Astrocyte (in vitro differentiated cells and primary cell): ENCODE results near the gene GABBR2. TPM values are rescaled to one million over a fixed set of nuclear protein-coding genes. Genes with fewer than 3 reads are reported as not detected.

ENCODE experiments used
- DNase-seq: peaks from one replicate; pipeline ENCODE4 v3.0.0-alpha.2; 2010; ENCODE audit warnings: low read depth
- FAIRE-seq: peaks from 2 replicates; lab custom pipeline; 2011; peaks lifted over from hg19 to GRCh38; lab: Jason Lieb, UNC
- H2AFZ ChIP-seq: 2 replicates; pipeline ENCODE4 v1.6.0; 2012; ENCODE audit warnings: low read depth, low read length, inconsistent platforms
- H3K27ac ChIP-seq: 2 replicates; pipeline ENCODE4 v1.5.1; 2011; ENCODE audit warnings: low read depth, low read length, inconsistent platforms
- H3K27me3 ChIP-seq: 2 replicates; pipeline ENCODE4 v1.6.0; 2011; ENCODE audit warnings: low read length, inconsistent platforms; ENCODE audit not compliant: insufficient read depth
- H3K36me3 ChIP-seq: 2 replicates; pipeline ENCODE4 v1.5.1; 2011; ENCODE audit warnings: low read length, inconsistent platforms; ENCODE audit not compliant: insufficient read depth
- H3K4me1 ChIP-seq: 2 replicates; pipeline ENCODE4 v1.5.1; 2011; ENCODE audit warnings: low read length, inconsistent platforms; ENCODE audit not compliant: insufficient read depth
- H3K4me2 ChIP-seq: 2 replicates; pipeline ENCODE4 v1.6.0; 2012; ENCODE audit warnings: low read length, inconsistent platforms
- H3K4me3 ChIP-seq: 2 replicates; pipeline ENCODE4 v1.5.1; 2011; ENCODE audit warnings: low read depth, mild to moderate bottlenecking, low read length, inconsistent platforms; ENCODE audit not compliant: insufficient read depth
- H3K79me2 ChIP-seq: 2 replicates; pipeline ENCODE4 v1.6.0; 2012; ENCODE audit warnings: mild to moderate bottlenecking, low read length, inconsistent platforms; ENCODE audit not compliant: insufficient read depth
- H3K9ac ChIP-seq: 2 replicates; pipeline ENCODE4 v1.6.0; 2012; ENCODE audit warnings: mild to moderate bottlenecking, low read length, inconsistent platforms
- H3K9me3 ChIP-seq: 2 replicates; pipeline ENCODE4 v1.5.1; 2012; ENCODE audit warnings: low read depth, mild to moderate bottlenecking, low read length, inconsistent platforms; ENCODE audit not compliant: insufficient read depth
- H4K20me1 ChIP-seq: 2 replicates; pipeline ENCODE4 v1.6.0; 2012; ENCODE audit warnings: low read length, inconsistent platforms; ENCODE audit not compliant: insufficient read depth
- H3K27ac Mint-ChIP-seq: one replicate; pipeline ENCODE4 v1.8.0; 2021; ENCODE audit warnings: mild to moderate bottlenecking, mixed read lengths; ENCODE audit not compliant: unreplicated experiment
- H3K27me3 Mint-ChIP-seq: one replicate; pipeline ENCODE4 v1.8.0; 2021; ENCODE audit warnings: low read depth, mixed read lengths; ENCODE audit not compliant: unreplicated experiment
- H3K36me3 Mint-ChIP-seq: one replicate; pipeline ENCODE4 v1.8.0; 2021; ENCODE audit warnings: low read depth, mixed read lengths; ENCODE audit not compliant: unreplicated experiment
- H3K4me1 Mint-ChIP-seq: one replicate; pipeline ENCODE4 v1.8.0; 2021; ENCODE audit warnings: low read depth, mixed read lengths; ENCODE audit not compliant: unreplicated experiment
- H3K4me3 Mint-ChIP-seq: one replicate; pipeline ENCODE4 v1.8.0; 2021; ENCODE audit warnings: mild to moderate bottlenecking, moderate library complexity, mixed read lengths; ENCODE audit not compliant: unreplicated experiment
- H3K9me3 Mint-ChIP-seq: one replicate; pipeline ENCODE4 v1.8.0; 2021; ENCODE audit warnings: mild to moderate bottlenecking, mixed read lengths; ENCODE audit not compliant: unreplicated experiment
- EZH2 ChIP-seq: IDR thresholded peaks from 2 replicates; pipeline ENCODE4 v1.6.1; 2012; ENCODE audit warnings: mild to moderate bottlenecking, low read length, inconsistent platforms; ENCODE audit not compliant: insufficient read depth
- total RNA-seq: library from RNA; stranded (reverse); gene quantifications from 2 replicates; pipeline ENCODE4 v1.2.1, GENCODE V29; 2021
- TF ChIP-seq, protein P1 (sequence below): IDR thresholded peaks from 2 replicates; pipeline ENCODE4 v1.5.1; 2011; ENCODE audit warnings: low read depth, mild to moderate bottlenecking, inconsistent platforms, low read length, moderate library complexity; ENCODE audit not compliant: insufficient read depth

GABBR2 gene
- total RNA-seq, 1 donor from 2014 or later: 2.0 TPM

DNA sequence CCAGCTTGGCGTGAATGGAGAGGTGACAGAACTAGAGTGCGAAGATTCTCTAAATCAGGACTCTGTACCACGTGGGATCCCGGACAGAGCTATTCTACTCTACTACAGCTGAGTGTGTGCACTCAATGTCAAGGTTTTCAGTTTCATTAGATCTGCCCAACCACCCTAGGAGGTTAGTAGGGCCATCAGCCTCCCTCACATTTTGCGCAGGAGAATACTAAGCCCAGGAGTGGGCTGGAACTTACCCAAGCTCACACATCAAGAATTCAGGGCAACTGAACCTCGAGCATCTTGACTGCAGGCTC is 385.0 kb downstream of the GABBR2 start:
- no peaks in the 10 kb centered on the region for H3K9me3 ChIP-seq
- peak overlapping the region; percentile 8 for H3K27ac ChIP-seq
- FAIRE-seq (no peak), DNase-seq (no peak)
- no peak for TF ChIP-seq EZH2
- TF ChIP-seq, protein P1, sequence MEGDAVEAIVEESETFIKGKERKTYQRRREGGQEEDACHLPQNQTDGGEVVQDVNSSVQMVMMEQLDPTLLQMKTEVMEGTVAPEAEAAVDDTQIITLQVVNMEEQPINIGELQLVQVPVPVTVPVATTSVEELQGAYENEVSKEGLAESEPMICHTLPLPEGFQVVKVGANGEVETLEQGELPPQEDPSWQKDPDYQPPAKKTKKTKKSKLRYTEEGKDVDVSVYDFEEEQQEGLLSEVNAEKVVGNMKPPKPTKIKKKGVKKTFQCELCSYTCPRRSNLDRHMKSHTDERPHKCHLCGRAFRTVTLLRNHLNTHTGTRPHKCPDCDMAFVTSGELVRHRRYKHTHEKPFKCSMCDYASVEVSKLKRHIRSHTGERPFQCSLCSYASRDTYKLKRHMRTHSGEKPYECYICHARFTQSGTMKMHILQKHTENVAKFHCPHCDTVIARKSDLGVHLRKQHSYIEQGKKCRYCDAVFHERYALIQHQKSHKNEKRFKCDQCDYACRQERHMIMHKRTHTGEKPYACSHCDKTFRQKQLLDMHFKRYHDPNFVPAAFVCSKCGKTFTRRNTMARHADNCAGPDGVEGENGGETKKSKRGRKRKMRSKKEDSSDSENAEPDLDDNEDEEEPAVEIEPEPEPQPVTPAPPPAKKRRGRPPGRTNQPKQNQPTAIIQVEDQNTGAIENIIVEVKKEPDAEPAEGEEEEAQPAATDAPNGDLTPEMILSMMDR: no peak
- peaks cover 14% of the 10 kb centered on the region for H3K4me1 ChIP-seq
- Mint-ChIP-seq H3K9me3 (peaks cover 4% of the 10 kb centered on the region), H3K27me3 (peaks cover 10% of the 10 kb centered on the region), H3K4me1 (peaks cover 15% of the 10 kb centered on the region), H3K27ac (peak overlapping the region; percentile 88), H3K36me3 (no peaks in the 10 kb centered on the region), H3K4me3 (no peak overlapping the region)
- H3K4me2 ChIP-seq: no peak overlapping the region
- no peak overlapping the region for H3K9ac ChIP-seq
- no peak overlapping the region for H3K4me3 ChIP-seq
- no peaks in the 10 kb centered on the region for H4K20me1 ChIP-seq
- H3K36me3 ChIP-seq: no peaks in the 10 kb centered on the region
- H2AFZ ChIP-seq: no peak overlapping the region
- no peaks in the 10 kb centered on the region for H3K27me3 ChIP-seq
- no peaks in the 10 kb centered on the region for H3K79me2 ChIP-seq

- Histone ChIP-seq H3K4me2 (no peak overlapping the region), H3K27ac (no peak overlapping the region), H3K4me1 (peaks cover 12% of the 10 kb centered on the region), H3K79me2 (no peaks in the 10 kb centered on the region), H3K36me3 (no peaks in the 10 kb centered on the region), H2AFZ (no peak overlapping the region), H3K4me3 (no peak overlapping the region), H3K9ac (no peak overlapping the region), H3K9me3 (no peaks in the 10 kb centered on the region), H3K27me3 (no peaks in the 10 kb centered on the region), H4K20me1 (no peaks in the 10 kb centered on the region)
- no peak for FAIRE-seq
- Mint-ChIP-seq H3K9me3 (peaks cover 4% of the 10 kb centered on the region), H3K4me3 (no peak overlapping the region), H3K36me3 (no peaks in the 10 kb centered on the region), H3K4me1 (peaks cover 17% of the 10 kb centered on the region), H3K27me3 (peaks cover 10% of the 10 kb centered on the region), H3K27ac (peak overlapping the region; percentile 88)
- TF ChIP-seq, protein P1: no peak
- TF ChIP-seq EZH2: no peak
- no peak for DNase-seq
Observed at GRCh38 chr9:98323051-98323830, 385.5 kb downstream of the GABBR2 start.

DNA sequence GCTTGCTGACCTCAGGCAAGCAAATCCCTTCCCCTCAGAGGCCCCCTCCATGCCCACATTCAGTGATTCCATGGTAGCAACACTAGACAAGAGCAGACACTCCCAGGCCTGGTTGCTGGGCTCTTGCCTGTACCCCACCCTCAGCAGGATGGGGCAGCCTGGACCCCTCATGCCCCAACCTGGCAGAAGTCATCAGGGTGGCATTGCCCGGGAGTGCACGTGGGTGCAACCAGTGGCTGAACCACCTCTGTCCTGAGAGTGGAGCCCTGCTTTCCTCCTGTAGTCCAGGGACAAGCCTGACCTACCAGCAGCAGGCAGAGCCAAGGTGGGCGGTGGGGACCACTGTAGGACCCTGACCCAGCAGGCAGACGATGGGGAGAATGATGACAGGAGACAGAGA is 387.5 kb downstream of the GABBR2 start:
- Histone ChIP-seq H3K36me3 (no peaks in the 10 kb centered on the region), H3K9ac (no peak overlapping the region), H2AFZ (no peak overlapping the region), H3K4me3 (no peak overlapping the region), H4K20me1 (no peaks in the 10 kb centered on the region), H3K4me2 (no peak overlapping the region), H3K27me3 (no peaks in the 10 kb centered on the region), H3K4me1 (peaks cover 27% of the 10 kb centered on the region), H3K9me3 (no peaks in the 10 kb centered on the region), H3K27ac (no peak overlapping the region), H3K79me2 (no peaks in the 10 kb centered on the region)
- Mint-ChIP-seq H3K36me3 (no peaks in the 10 kb centered on the region), H3K4me3 (no peak overlapping the region), H3K9me3 (peaks cover 4% of the 10 kb centered on the region), H3K4me1 (peaks cover 21% of the 10 kb centered on the region), H3K27me3 (peaks cover 10% of the 10 kb centered on the region), H3K27ac (no peak overlapping the region)
- TF ChIP-seq EZH2: no peak
- TF ChIP-seq, protein P1: no peak
- no peak for DNase-seq
- no peak for FAIRE-seq
